Measurements from ENCODE around the gene DZIP1L.

- TF ChIP-seq POLR2A (IDR thresholded peaks at IDR 0.05) (no peak), CTCF (IDR thresholded peaks at IDR 0.05) (no peak)
Observed at GRCh38 chr3:138032567-138032966, 82.8 kb downstream of the DZIP1L start.
